ENCODE results near the gene TUBGCP3.
A peak's percentile ranks its signal among the peaks of the same experiment; 100 is the strongest.

TUBGCP3 gene

DNA sequence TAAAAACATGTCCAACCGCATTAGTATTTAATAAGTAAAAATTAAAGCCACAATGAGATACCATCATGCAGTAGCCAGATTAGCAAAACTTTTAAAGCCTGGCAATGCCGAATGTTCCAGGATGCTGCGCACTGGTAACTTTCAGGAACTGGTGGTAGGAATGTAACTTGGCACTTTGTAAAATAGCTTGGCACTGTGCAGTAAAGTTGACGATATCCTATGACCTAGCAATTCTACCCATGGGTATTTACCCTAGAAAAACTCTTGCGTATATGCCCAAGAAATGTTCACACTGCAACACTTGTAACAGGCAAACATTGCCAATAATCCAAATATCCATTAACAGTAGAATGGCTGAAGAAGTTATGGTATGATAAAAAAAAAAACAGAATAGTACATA lies 114.1 kb downstream of the TUBGCP3 start:
- DNase-seq: no peak

DNA sequence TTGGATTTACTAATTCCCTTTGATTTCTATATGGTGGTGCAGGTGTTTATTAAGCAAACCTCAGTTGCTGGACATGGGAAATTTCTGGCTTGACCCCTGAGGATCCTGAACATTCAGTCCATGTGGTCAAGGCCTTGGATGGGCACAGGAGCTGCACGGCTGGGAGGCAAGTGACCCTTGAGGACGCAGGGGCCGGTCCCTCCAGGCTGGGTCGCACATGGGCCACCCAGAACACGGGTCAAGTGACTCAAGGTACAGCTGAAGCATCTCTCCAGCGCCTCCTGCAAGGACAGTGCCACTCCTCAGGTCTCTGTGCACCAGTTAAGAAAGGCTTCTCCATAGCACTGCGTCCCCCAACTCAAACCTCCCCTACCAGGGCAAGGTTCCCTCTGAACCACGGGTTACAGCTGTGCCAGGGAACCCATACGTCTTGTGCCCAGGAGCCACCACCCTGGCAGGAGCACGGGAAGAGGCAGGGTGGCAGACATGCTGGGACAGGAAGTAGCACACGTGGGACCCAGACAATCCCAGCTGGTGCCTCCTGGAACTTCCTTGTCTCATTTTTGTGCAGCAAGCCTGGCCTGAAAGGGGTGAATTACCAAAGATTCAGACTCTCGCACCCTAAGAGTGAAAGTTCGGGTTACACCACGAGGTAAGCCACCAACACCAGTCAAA lies 118.7 kb downstream of the TUBGCP3 start:
- no peak for DNase-seq

DNA sequence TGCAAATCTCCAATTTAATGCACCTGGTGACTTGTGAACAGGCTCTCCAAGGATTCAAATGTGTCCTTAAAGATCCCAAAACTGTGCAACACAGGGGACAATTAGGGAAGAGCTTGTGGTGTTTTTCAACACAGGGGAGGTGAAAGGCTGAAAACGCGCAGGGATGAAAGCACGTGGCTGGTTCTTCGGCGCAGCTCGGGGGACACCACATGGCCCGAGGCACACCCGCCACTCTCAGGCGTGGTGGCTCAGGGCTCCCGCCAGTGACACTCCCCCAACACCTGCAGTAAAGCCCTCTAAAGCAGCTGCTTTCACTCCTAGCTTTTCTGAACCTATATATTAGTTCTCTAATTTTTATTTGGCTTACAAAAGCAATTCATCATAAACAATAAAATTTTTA lies 119.9 kb downstream of the TUBGCP3 start:
- DNase-seq: no peak

DNA sequence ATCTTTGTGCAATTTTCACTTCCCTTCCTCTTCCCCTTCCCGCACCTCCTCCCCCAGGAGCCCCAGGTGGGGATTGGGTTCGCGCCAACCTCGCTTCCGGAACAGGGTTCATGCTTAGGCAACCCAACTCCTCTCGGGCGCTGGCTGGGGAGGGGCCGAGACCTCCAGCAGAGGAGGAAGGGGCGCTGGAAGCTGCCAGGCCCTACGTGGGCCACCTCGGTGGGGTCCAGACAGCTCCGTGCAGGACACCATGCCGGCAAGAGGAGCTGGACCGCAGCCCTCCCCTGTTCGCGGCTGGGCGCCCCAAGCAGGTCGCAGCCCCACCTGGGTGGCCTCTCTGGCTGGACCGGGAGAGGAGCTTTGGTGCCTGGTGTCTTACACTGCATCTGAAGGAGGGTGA lies 120.7 kb downstream of the TUBGCP3 start:
- DNase-seq: no peak

DNA sequence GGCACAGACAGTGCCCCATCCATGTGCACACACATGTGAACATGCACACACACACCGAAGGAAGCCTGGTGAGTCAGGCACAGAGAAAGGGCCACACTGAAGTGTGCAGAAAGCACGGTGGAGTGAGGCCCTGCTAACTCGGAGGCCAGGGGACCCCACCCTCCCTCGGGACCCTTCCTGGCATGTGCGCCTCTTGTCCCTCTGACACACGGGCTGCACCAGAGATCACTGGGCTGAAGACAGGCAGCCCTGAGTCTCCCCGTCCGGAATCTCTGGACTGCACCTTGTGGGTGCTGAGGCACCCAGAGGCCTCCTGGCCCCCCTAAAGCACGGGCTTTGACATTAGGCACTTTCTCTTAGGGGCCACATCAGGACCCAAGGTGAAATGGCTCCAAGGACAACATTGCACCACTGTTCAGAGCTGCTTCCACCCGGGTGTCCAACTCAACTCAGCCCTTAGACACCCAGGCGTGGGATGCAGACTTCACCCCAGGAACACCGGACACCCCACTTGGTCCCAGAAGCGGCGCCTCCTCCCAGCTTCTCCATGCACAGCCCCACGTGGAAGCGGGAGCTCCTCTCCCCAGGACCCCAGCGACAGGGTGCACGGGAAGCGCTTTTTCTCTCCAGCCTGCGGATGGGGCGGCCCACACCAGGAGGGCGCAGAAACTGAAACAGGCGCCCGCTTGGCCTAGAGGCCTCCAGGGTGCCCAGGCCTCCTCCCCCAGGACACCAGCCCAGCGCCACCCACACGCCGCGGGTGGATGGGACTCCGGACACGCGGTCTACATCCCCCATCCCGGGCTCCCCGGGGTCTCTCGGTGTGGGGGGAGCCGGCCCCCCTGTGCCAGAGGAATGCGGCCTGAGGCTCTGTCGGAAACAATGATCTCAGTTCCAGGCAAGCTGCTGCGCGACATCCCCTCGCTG lies 121.6 kb downstream of the TUBGCP3 start:
- no peak for DNase-seq

DNA sequence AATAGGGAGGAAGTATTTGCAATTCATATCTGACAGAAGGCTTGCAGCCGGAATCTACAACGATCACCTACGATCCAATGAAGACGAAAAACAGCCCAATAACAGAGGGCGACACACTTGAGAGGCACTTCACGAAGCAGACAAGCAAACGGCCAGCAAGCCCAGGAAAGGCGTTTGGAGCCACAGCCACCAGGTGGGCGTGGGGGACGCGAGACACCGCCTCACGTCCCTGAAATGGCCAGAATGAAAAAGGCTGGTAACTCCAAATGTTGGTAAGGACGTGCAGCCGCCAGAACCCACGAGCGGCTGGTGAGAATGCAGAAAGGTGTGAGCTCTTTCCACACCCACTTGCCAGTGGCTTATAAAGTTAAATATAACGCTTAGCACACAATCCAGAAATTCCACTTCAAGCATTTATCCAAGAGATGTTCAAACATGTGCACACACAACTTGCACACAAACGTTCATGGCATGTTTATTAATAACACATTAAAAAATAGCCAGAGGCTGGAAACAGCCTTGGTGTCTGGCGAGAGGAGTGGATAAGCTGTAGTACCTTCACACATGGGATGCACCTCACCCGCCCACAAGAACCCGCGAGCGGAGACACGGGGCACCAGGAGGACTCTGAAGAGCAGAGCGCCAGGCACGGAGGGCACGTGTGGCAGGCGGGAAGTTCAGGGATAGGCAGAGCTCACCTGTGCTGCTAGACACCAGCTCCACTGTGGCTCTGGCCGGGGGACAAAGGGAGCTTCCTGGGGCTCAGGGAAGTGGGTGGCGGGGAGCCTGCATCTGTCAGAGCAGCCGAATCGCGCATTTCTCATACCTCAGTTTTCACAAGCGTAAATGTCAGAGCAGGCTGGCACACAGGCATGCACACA lies 122.5 kb downstream of the TUBGCP3 start:
- DNase-seq: no peak

DNA sequence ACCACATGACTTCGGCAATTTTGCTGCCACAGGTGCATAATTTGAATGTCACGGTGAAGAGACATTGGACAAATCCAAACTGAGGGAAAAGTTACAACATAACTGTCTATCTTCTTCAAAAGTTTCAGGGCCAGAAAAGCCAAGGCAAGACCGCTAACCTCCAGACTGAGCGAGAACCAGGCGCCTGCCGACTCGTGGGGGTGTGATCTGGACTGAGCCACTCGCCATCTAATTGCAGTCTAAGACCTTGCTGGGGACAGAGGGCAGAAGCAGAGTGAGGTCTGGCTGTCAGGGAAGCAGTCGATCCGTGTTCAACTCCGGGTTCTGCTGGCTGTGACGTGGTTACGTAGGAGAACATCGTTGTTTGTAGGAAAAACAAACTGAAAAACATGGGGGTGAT lies 123.2 kb downstream of the TUBGCP3 start:
- DNase-seq: no peak

DNA sequence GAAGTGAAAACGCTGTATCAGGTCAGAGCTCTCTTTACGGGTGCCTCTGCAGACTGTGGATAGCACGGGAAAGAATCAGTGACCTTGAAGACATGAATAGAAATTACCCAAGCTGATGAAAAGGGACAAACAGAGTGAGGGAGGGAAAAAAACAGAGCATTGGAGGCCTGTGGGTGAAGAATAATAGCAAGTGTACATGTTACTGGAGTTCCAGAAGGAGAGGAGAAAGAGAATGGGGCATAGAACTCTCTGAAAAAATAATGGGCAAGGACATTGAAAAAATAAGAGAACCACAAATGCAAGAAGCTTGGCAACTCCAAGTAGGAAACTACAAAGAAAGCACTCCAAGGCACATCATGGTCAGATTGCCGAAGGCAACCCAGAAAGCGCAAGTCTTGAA lies 125.5 kb downstream of the TUBGCP3 start:
- DNase-seq: no peak

DNA sequence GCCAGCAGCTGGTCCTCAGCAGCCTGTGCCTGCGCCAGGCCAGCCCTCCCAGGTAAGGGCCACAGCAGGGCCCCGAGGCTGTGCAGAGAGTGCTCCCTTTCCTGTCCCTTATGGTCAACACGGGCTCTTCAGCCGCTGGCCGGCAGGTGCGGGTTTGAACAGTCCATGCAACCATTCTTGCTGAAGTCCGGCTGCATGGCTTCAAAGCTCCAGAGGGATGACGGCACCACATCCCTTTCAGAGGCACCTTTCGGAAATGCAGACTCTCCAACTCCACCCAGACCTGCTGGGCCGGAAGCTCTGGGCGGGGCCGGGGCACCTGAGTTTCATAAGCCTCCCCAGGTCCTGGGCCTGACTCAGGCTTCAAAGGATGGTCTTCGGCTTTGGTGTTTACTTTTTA lies 130.5 kb downstream of the TUBGCP3 start:
- DNase-seq: no peak

DNA sequence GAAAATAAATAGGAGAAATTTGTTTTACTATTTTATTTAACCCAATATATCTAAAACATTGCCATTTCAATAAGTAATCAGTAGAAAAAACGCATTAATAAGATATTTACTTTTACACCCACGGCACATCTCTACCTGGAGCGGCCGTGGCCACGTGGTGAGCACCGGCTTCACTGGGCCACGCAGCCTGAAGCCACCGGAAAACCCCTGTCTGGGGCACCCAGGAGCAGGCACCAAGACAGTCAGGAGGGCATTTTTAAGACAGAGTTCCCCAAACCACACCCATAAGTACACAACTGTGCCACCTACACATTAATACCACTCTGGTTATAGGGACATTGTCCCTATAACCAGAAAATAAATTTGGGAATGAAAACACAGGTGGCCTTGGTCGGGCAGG lies 130.9 kb downstream of the TUBGCP3 start:
- no peak for DNase-seq

DNA sequence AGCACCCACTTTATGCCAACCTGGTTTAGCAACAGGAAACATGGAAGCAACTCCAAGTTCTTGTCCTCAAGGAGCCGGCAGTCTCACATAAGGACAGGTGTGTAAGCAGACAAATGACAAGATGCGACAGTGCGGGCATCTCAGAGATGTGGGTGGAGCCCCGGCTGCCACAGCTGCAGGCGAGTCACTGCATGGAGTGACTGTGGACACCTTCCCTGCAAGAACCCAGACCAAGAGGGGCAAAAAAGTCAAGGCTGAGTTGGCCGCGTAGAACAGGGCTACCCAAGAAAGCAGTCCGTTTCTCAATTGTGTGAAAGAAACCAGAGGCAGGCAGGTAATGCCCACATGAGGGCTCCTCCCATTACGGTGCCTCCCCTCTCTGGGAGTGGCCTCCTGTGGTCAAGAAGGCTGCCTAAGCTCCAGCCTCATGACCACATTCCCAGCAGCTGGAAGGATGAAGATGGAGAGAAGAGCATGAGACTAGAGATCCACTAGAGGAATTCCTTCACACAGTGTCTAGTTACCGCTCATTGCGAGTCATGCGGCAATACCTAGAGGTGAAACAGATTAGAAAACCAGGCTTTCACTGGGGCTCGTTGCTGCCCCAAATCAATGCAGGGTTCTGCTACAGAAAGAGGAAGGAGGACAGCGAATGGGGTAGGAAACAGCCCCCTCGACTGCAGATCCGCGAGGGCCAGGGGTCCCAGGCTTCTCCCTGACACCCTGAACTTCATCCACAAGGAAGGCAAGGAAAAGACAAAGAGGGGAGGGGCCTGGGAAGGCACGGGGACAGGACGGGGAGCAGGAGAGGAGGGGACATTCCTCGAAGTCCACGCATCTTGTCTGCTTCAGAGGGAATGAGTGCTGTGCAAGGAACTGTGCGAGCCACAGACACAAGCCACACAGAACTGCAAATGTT lies 131.6 kb downstream of the TUBGCP3 start:
- no peak for DNase-seq

DNA sequence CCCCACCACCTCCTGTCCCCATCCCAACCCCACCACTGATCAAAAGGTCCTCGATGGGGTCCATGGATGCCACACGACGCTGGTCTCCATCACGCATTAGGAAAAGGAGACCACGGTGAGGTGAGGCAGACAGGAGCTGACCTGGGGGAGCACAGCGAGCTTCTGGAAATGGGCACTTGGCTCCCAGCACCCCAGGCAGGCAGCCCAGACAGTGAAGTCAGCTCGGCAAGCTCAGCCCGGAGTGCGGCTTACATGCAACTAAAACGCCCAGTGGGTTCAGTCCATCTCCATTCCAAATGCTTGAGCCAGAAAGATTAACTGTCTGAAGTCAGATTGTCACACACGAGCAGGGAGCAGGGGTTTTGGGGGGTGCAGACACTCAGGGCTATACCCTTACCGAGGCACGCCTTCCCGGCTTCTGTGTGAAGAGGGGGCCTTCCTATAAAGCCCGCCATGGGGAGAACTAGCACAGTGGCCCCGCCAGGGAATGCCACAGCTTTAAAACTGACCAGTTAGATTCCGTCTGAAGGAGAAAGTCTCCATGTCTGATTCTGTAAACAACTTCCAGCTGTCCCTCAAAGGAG lies 132.4 kb downstream of the TUBGCP3 start:
- no peak for DNase-seq

DNA sequence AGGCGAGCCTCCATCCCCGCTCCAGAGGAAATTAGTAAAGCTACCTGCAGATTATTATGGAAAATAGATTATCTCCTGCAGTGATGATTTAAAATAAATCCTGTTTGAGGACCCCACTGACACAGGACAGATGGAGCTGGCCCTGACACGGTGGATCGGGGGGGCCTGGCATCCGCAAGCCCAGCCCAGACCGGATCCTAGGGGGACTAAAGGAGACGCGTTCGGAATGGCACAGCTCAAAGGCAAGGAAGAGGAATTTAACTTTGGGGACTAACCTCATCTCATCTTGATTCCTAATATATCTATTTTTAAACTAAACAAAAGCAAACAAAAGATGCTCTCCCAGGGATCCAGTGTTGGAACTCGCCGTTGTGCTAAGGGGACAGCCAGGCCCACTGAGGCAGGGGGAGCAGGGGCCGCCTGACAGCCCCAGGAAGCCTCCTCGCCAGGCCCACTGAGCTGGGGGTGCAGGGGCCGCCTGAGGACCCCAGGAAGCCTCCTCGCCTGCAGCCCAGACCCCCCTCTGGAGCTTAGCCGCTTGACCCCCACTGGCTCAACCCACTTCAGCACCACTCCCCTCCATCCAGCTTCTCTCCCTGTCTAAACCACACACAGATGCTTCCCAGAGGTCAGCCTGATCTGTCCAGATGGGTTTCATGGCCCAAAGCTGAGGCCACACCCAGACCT lies 133.2 kb downstream of the TUBGCP3 start:
- no peak for DNase-seq

DNA sequence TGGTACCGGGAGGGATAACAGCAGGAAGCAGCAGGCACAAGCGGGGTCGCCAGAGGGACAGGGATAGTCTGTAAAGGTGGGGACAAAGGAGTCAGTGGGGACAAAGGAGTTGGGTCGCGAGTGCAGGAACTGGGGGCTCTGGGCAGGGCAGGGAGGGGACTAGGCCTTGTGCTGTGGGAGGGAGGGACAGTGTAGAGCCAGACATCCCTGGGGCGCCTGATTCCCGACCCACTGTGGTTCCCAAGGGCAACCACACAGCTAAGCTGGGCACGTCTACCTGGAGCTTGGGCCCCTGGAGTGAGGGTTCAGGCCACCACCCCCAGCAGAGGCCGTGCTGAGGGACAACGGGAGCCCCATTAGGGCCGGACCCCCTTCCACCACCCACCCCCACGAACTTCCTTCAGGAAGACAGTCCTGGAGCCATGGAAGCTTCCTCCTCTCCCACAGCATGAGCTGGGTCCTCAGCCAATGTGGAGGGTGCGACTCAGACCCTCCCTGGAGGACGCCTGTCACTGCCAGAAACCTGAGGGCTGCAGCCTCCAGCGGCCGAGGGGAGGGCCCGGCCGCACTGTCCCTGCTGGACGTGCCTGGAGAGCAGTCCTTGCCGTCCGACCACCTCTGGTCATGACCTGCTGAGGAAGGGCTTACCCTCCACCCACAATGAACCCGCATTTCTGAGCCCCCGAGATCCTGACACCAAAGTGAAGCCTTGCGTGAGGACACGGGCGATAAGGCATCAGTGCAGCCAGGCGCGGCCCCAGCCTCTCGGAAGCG lies 133.9 kb downstream of the TUBGCP3 start:
- DNase-seq: no peak

DNA sequence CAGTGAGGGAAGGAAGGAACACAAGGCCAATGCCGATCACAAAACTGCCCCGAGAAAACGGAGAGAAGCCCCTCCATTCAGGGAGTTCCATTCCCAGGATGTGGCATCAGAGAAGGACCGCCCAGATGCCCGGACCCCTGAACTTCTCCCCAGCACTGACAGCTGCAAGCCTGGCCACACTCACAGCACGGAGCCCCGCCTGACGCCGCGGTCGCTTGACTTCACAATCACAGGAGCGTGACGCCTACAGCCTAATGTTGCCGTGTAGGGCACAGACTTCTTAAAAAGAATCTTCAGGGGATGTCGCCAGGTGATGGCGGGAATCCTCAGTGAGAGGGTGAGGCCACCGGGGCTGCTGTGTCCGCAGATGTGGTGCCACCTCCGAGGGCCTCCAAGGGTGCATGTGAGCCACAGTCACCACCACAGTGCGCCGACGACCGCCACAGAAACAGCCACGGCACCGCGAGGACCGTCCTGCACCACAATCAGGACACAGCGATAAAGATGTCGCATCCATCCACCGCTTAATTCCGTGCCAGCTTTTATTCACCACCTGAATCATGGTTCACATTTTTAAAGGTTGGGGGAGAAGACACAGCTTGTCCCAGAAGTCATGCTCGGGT lies 134.6 kb downstream of the TUBGCP3 start:
- no peak for DNase-seq

DNA sequence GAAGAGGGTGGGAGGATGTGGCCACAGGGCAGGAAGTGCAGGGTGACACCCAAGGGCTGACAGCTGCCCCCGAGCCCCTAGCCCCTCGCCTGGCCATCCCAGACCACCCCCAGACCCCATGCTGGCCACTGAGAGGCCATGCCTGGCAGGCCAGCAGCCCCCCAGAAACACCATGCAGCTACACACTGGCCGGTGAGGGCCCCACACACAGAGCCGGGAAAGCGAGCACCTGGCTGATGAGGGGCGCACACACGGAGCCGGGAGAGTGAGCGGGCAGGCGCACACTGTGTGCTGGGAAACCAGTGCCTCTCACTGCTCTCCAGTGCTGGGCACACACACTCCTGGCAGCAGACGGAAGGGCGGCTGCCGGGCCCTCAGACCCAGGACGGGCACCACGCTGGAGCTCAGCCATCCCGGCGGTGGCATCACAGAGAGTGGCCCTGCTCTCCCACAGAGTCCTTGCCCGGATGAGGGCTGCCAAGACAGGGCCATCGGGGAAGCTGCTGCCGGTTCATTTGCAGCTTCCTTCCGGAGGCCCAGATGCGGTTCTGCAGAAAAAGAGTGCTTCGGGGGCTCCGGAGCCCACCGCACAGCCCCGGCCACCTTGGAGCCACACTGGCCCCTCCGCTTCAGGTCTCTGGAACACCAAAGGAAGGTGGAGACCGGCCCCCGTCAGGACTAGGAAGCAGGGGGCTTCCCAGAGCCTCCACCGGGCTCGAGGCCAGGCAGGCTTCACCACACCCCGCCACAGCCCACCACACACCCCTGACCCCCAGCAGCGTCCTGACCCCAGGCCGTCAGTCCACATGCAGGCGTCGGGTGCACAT lies 135.4 kb downstream of the TUBGCP3 start:
- DNase-seq: peak in 1 of 2 experiments; percentile 38

DNA sequence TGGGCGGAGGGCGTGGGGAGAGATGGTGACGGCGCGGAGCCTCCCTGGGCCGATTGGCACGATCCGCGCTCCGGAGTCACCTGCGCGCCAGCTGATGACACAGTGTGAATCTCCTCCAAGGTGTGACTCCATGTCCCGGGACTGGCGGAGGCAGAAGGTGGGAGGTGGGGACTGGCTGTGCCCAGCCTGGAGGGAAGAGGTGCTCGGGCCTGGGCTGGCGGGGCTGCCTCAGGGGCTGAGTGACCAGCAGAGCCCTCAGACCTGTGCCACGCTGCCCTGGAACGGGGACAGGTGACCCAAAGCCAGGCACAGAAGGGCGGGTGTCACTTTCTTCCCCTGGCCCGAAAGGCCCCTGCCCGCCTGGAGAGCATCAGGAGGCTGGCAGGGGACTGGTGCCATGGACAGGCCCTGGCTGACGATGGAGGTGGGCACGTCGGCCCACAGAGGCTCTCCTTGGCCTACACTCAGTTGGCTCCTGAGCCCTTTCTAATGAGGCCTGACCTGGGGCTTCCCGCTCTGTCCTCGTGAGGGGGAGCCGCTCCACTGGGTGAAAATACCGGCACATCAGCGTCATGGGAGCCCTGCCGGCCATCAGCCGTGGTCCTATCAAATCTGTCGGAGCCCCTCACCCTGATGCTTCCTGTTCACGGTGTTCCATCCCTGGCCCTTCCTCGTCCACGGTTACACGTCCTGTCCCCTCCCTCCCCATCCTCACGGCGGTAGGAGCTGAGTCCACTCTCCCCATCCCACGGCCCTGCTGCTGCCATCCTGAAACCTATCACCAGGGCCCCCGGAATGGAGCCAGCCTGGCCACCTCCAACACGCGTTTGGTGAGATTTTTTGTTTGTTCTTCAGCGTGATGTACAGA lies 136.2 kb downstream of the TUBGCP3 start:
- peak; percentile 75 to 86 for DNase-seq

DNA sequence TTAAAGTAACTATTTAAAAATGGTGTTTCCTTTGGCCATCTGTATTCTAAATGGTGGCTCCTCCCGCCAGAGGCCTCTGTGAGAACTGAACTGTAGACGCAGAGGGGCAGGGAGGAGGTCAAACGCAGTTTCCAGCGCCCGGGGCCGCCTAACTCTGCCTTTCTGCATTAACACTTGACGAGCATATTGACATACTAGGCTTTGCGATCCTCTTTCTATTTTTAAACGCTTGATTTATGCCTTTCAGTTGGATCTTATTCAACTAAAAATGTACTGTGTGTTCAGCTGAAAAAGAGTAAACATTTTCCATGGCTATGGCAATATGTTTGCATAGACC lies 137.1 kb downstream of the TUBGCP3 start:
- DNase-seq: peak; percentile 85 to 95
